Epithelial cell of proximal tubule (primary cell): ENCODE results near the gene FRS2. TPM values are rescaled to one million over a fixed set of nuclear protein-coding genes. Genes with fewer than 3 reads are reported as not detected.

ENCODE experiments used
- DNase-seq: peaks from one replicate; pipeline ENCODE4 v3.0.0-alpha.2; 2011; ENCODE audit warnings: low read depth
- H3K4me3 ChIP-seq: 2 replicates; pipeline ENCODE4 v1.5.1; 2011; ENCODE audit warnings: low read depth, mild to moderate bottlenecking, low read length
- total RNA-seq: library from RNA; depleted of rRNA; stranded (reverse); fragments of >200 nt; gene quantifications from 2 replicates; pipeline ENCODE4 v1.2.3, GENCODE V29; 2015
- TF ChIP-seq, protein P1 (sequence below): conservative IDR thresholded peaks from 2 replicates; pipeline ENCODE4 v1.5.1; 2012; ENCODE audit warnings: low read depth, mild to moderate bottlenecking, low read length

FRS2 gene
- total RNA-seq, 1 donor from 2014 or later = 28.9 TPM

DNA sequence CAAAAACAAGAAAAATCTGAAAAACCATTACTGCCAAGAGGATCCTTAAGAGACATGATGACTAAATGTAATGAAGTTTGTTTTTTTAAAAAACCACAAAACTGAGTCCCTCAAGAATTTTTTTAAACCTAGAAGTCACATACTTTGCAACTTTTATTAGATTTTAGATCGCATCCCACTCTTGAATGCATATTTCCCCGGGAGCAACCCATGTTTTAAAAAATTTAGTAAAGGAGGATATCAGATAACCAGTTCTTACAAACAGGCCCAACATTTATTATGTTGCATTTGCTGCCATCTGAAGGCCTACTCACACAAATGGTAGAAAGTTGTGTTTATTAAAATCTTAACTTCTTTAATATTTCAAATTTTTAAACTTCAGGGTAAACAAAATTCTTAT, 70.8 kb downstream of the FRS2 start:
- no peak for DNase-seq
- no peak overlapping the region for H3K4me3 ChIP-seq
- TF ChIP-seq, protein P1, sequence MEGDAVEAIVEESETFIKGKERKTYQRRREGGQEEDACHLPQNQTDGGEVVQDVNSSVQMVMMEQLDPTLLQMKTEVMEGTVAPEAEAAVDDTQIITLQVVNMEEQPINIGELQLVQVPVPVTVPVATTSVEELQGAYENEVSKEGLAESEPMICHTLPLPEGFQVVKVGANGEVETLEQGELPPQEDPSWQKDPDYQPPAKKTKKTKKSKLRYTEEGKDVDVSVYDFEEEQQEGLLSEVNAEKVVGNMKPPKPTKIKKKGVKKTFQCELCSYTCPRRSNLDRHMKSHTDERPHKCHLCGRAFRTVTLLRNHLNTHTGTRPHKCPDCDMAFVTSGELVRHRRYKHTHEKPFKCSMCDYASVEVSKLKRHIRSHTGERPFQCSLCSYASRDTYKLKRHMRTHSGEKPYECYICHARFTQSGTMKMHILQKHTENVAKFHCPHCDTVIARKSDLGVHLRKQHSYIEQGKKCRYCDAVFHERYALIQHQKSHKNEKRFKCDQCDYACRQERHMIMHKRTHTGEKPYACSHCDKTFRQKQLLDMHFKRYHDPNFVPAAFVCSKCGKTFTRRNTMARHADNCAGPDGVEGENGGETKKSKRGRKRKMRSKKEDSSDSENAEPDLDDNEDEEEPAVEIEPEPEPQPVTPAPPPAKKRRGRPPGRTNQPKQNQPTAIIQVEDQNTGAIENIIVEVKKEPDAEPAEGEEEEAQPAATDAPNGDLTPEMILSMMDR = no peak

- TF ChIP-seq, protein P1 = no peak
- DNase-seq = no peak
These were observed 73.9 kb downstream of the FRS2 start for GRCh38 chr12:69544087-69544486.

DNA sequence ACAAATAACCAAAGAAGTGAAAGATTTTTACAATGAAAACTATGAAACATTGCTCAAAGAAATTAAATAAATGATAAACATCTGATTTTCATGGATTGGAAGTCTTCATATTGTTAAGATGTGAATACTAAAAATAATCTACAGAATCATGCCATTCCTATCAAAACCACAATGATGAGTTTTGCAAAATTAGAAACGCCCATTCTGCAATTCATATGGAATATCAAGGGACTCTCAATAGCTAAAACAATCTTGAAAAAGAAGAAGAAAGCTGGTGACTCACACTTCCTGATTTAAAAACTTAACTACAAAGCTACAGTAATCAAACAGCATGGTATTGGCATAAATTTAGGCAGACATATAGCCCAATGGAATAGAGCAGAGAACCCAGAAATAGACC, 74.9 kb downstream of the FRS2 start:
- TF ChIP-seq, protein P1 = no peak
- H3K4me3 ChIP-seq = no peak overlapping the region
- DNase-seq = no peak

More at GRCh38 chr12:69544087-69544486, 73.9 kb downstream of the FRS2 start:
- no peak overlapping the region for H3K4me3 ChIP-seq

DNA sequence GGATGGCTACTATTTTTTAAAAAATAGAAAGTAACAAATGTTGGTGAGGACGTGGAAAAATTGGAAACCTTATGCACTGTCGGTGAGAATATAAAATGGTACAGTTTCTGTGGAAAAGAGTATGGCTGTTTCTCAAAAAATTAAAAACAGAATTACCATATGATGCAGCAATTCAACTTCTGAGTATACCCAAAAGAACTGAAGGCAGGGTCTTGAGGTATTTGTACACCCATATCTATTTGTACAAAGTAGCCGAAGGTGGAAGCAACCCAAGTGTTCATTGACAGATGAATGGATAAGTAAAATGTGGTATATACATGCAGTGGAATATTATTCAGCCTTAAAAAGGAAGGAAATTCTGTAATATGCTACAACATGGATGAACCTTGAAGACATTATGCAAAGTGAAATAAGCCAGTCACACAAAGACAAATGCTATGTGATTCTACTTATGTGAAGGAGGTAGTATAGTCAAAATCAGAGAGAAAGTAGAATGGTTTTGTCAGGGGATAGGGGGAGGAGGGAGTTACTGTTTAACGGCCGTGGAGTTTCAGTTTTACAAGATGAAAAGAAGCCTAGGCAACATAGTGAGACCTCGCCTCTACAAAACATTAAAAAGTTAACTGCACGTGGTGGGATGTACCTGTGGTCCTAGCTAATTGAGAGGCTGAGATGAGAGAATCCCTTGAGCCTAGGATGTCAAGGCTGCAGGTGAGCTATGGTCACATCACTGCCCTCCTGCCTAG, 76.7 kb downstream of the FRS2 start:
- H3K4me3 ChIP-seq = no peak overlapping the region
- TF ChIP-seq, protein P1 = no peak
- DNase-seq = no peak

- no peak for DNase-seq
- TF ChIP-seq, protein P1 = no peak
- no peak overlapping the region for H3K4me3 ChIP-seq
These were observed 78.5 kb downstream of the FRS2 start for GRCh38 chr12:69548687-69549086.

- DNase-seq = no peak
These were observed 80.6 kb downstream of the FRS2 start for GRCh38 chr12:69550569-69551350.

More at GRCh38 chr12:69550569-69551350, 80.6 kb downstream of the FRS2 start:
- H3K4me3 ChIP-seq = no peak overlapping the region
- TF ChIP-seq, protein P1 = no peak
